ENCODE results near the gene UVSSA.

The UVSSA gene

DNA sequence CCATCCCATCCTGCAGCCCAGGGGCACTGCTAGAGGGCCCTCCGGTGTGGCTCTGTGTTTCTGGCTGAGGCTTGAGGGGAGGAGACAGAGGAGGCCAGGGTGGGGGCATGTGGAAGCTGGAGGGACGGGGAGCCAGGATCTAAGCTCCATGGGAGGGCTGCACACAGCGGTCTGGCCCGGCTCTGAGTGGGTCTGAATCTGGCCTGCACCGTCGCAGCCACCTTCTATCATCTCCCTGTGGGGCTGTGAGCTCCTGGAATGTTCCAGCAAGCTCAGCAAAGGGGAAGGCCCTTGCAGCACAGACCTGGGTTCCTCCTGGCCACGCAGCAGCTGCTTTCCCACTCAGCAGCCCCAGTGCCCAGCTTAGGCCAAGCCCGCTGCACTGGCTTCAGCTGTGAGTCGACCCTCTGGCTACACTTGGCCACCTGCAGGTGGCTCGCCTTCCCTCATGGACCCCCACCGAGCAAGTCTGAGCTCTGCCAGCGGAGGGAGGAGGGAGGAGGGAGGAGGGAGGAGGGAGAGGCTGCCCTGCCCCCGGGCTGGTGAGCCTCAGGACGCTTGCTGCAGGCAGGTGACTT is 53.9 kb downstream of the UVSSA start:
- Mint-ChIP-seq H3K9me3 (no peaks in the 10 kb centered on the region), H3K4me3 (no peak overlapping the region), H3K4me1 (no peaks in the 10 kb centered on the region), H3K27me3 (peaks cover 8% of the 10 kb centered on the region), H3K36me3 (peaks cover 2% of the 10 kb centered on the region), H3K27ac (no peak overlapping the region)
- DNase-seq (ENCODE audit: low spot score in 2 of 2) (no peak), ATAC-seq (ENCODE audit: low read depth) (no peak)

DNA sequence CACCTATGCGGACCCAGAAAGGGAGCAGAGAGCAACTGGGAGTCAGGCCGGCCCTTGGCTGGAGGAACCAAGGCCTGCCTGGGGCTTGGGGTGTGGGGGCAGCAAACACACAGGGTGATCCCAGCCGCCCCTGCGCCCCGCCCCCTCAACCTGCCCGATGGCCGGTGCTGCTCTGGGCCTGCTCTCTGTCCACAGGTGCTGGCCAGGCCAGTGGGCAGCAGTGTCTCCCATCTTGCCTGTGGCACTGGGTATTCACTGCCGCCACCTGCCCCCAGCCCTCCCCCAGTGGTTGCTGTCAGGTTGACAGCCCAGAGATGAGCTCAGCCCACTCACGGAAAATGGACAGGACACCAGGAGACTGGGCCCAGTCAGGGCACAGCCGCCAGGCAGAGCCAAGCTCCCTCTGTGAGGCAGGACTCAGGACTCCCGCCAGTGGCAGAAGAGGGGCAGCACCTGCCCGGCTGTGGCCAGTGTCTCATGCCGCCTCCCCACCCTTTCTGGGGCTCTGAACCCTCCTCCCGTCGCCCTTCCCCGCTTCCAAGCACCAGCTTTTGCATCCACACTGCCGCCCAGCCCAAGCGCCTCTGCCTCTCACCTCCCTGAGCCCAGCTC is 54.5 kb downstream of the UVSSA start:
- H3K27ac Mint-ChIP-seq: no peak overlapping the region
- ATAC-seq (ENCODE audit: low read depth) (no peak), DNase-seq (ENCODE audit: low spot score in 2 of 2) (no peak)
- no peaks in the 10 kb centered on the region for H3K9me3 Mint-ChIP-seq
- H3K36me3 Mint-ChIP-seq: peaks cover 2% of the 10 kb centered on the region
- H3K4me3 Mint-ChIP-seq: no peak overlapping the region
- H3K4me1 Mint-ChIP-seq: no peaks in the 10 kb centered on the region
- peaks cover 8% of the 10 kb centered on the region for H3K27me3 Mint-ChIP-seq

DNA sequence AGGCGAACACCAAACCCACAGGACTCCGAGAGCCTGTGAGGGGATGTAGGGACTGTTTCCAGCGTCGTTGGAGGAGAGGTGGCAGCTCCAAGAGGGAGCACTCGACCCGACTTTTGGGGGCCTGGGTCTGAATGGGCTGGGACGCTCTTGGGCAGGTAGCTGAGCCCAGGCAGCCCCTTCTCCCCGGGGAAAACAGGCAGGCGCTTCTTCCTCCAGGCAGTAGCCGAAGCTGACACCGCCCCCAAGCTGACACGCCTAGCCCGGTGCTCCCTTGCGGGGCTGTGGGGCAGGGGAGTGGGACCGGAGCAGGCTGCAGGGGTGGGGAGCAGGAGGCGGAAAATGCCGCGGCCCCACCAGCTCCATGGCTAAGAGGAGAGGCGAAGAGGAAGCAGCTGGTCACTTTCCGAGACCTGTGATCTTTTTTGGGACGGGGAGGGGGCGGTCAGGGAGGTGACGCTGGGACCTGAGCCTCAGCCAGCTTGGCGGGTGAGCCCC is 55.1 kb downstream of the UVSSA start:
- DNase-seq (ENCODE audit: low spot score in 2 of 2) (no peak), ATAC-seq (ENCODE audit: low read depth) (no peak)
- Mint-ChIP-seq H3K9me3 (no peaks in the 10 kb centered on the region), H3K27me3 (peaks cover 8% of the 10 kb centered on the region), H3K4me3 (no peak overlapping the region), H3K4me1 (no peaks in the 10 kb centered on the region), H3K27ac (no peak overlapping the region), H3K36me3 (no peaks in the 10 kb centered on the region)

DNA sequence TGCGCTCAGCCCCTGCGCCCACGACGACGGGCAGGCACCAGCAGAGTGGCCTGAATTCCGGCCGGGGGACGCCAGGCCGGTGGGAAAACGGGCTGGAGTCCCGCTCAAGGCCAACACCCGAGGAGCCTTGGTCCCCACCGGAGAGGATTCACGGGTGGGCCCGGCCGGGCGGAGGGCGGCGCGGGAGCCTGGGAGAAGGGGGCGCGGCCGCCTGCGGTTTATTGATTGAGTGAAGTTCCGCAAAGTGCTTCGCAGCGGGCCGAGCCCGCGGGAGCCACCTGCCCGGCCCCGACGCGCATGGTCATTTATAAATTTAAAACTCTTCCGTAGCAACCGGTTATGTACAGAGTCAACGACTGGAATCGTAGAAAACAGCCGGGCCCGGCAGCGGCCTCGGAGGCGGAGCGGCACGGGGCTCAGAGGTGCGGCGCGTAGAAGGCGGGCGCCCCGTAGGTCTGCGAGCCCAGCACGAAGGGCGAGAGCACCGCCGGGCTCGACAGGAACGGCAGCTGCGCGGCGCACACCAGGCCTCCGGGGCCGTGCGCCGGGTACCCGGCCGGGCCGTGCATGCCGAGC is 55.6 kb downstream of the UVSSA start:
- DNase-seq (ENCODE audit: low spot score in 2 of 2) (no peak), ATAC-seq (ENCODE audit: low read depth) (no peak)
- H3K36me3 Mint-ChIP-seq: no peaks in the 10 kb centered on the region
- no peaks in the 10 kb centered on the region for H3K9me3 Mint-ChIP-seq
- H3K27me3 Mint-ChIP-seq: peaks cover 8% of the 10 kb centered on the region
- H3K4me3 Mint-ChIP-seq: no peak overlapping the region
- no peaks in the 10 kb centered on the region for H3K4me1 Mint-ChIP-seq
- no peak overlapping the region for H3K27ac Mint-ChIP-seq

DNA sequence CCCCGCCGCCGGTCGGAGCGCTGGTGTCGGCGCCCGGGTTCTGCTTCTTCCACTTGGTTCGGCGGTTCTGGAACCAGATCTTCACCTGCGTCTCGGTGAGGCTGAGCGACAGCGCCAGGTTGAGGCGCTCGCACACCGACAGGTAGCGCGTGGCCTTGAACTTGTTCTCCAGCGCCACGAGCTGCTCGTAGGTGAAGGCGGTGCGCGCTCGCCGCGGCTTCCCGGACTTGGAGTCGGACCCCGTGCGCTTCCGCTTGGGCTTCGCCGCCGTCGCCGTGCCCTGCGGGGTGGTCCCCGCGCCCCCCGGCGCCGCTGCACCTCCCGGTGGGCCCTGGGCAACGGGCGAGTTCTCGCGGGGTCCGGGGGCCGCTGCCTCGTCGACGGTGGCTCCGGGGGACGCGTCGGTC is 56.2 kb downstream of the UVSSA start:
- H3K4me1 Mint-ChIP-seq: no peaks in the 10 kb centered on the region
- H3K9me3 Mint-ChIP-seq: no peaks in the 10 kb centered on the region
- DNase-seq (ENCODE audit: low spot score in 2 of 2) (no peak), ATAC-seq (ENCODE audit: low read depth) (no peak)
- peaks cover 8% of the 10 kb centered on the region for H3K27me3 Mint-ChIP-seq
- no peak overlapping the region for H3K4me3 Mint-ChIP-seq
- no peak overlapping the region for H3K27ac Mint-ChIP-seq
- H3K36me3 Mint-ChIP-seq: no peaks in the 10 kb centered on the region

DNA sequence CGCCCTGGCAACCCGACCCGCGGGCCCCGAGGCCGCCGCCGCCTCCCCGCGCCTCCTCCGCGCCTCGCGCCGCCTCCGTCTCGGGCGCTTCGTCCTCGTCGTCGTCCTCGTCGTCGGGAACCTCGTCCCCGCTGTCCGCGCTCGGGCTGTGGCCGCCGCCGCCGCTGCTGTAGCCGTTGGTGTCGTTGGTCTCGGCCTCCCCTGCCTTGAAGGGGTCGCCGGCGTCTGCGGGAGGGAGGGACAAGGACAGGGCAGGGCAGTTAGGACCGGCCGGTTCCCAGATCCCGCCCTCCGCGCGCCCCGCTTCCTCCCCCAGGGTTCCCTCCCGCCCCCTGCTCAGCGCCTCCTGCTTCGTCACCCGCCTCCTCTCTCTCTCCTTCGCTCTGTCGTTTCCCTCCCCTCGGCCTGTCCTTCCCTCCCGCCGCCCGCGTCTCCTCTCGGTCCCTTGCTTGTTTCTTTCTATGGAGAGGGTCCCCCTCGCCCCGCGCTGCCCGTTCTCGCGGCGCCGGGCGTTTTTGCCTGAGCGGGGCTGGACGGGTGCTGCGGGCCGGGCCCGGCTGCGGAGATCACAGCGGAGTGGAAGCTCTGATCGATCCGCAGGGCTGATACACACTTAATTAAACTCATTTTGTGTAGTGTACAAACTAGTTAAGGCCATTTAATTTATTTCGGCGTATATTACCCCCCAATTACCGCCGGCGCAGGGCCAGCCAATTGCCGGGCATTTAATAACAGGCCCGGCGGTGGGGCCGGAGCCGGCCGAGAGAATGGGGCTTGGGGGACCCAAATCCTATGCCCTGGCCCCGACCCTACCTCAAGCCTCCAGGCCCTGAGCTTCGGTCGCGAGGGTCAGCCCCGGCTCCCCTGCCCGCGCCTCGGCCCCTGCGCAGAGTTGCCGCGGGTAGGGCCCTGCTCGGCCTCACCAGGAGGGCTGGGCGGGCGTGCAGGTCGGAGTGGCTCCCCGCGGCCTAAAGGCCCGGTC is 56.9 kb downstream of the UVSSA start:
- no peak for ATAC-seq (ENCODE audit: low read depth)
- Mint-ChIP-seq H3K27me3 (peaks cover 15% of the 10 kb centered on the region), H3K4me3 (peak overlapping the region; percentile 37), H3K27ac (no peak overlapping the region), H3K36me3 (no peaks in the 10 kb centered on the region), H3K9me3 (no peaks in the 10 kb centered on the region), H3K4me1 (no peaks in the 10 kb centered on the region)
- no peak for DNase-seq (ENCODE audit: low spot score in 2 of 2)

DNA sequence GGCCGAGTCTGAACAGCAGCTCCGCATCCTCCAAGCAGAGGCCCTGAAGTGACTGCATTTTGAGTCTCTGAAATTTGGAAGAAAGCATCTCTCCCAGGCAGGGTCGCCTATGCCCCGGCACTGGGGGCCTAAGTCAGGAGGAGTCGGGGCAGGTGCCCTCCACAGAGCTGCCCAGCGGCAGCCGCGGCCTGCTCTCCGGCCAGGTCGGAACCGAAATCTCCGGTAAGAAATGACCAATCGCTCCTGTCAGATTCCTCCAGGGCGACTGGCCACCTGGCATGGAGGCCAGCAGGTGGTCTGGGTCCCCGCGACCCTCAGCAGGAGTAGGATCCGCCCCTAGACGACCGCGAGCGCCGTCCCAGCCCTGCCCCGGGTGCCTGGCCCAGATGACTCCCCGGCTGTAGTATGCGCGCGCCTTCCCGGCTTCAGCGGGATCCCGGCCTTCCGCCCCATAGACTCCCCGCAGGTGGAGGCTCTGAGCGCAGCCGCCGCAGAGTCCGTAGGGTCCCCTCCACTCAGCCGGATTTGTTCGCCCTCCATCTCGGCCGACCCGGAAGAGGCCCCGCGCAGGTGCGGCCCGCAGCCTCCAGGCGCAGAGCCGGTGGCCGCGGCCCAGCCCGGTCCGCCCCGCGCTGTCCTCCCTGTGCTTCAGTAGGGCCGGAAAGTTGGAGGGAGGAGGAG is 57.7 kb downstream of the UVSSA start:
- Mint-ChIP-seq H3K4me1 (no peaks in the 10 kb centered on the region), H3K4me3 (no peak overlapping the region), H3K36me3 (no peaks in the 10 kb centered on the region), H3K27ac (no peak overlapping the region), H3K27me3 (peaks cover 20% of the 10 kb centered on the region), H3K9me3 (no peaks in the 10 kb centered on the region)
- DNase-seq (ENCODE audit: low spot score in 2 of 2) (no peak), ATAC-seq (ENCODE audit: low read depth) (no peak)

DNA sequence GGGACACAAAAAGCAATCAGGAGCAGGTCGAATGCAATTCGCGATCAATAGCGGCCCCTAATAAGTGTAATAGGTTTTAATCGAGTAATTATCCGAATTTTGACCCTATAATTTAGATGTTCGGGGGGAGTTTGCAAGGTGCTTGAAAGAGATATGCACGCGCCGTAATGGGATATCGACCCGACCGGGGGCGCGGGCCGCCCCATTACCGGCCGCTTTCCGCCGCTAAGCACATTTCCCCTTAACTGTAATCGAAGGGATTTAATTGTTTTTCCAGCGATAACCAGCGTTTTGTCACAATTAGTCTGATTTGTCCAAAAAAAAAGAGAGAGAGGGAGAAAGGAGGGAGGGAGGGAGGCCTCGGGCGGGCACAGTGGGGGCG is 58.2 kb downstream of the UVSSA start:
- no peaks in the 10 kb centered on the region for H3K4me1 Mint-ChIP-seq
- no peaks in the 10 kb centered on the region for H3K9me3 Mint-ChIP-seq
- H3K27ac Mint-ChIP-seq: no peak overlapping the region
- ATAC-seq (ENCODE audit: low read depth) (no peak), DNase-seq (ENCODE audit: low spot score in 2 of 2) (no peak)
- peaks cover 20% of the 10 kb centered on the region for H3K27me3 Mint-ChIP-seq
- no peak overlapping the region for H3K4me3 Mint-ChIP-seq
- H3K36me3 Mint-ChIP-seq: no peaks in the 10 kb centered on the region

DNA sequence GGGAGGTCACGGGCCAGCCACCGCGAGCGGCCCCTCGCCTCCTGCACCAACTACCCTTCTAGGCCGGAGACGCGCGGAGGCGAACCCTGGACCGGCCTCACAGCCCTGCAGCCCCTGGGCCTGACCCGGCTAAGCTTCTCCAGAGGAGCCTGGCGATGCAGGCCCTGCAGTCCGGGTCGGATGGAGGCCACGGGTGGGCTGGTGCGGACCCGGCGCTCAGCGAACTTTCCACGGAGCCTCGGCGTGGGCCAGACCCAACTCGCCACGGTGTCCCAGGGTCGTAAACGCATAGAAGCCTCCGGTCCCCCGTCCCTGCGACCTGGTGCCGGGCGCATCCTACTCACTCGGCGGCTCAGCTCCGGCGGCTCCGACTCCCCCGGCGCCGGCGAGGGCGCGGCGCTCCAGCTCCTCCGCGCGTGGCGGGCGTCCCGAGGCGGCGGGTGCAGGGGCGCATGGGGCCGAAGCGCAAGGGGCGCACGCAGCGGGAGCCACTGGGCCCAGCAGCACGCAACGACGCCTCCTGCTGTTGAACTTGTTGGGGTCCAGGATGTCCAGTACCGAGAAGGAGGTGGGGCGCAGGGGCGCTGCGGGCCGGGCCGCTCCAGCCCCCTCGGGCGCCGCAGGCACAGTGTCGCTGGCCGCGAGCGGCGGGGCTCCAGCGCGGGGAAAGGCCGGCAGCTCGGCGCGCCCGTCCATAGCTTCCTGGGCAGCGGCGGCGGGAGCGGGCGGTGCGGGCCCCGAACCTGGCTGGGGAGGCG is 58.8 kb downstream of the UVSSA start:
- H3K27me3 Mint-ChIP-seq: peaks cover 19% of the 10 kb centered on the region
- no peak for DNase-seq (ENCODE audit: low spot score in 2 of 2)
- no peak overlapping the region for H3K27ac Mint-ChIP-seq

DNA sequence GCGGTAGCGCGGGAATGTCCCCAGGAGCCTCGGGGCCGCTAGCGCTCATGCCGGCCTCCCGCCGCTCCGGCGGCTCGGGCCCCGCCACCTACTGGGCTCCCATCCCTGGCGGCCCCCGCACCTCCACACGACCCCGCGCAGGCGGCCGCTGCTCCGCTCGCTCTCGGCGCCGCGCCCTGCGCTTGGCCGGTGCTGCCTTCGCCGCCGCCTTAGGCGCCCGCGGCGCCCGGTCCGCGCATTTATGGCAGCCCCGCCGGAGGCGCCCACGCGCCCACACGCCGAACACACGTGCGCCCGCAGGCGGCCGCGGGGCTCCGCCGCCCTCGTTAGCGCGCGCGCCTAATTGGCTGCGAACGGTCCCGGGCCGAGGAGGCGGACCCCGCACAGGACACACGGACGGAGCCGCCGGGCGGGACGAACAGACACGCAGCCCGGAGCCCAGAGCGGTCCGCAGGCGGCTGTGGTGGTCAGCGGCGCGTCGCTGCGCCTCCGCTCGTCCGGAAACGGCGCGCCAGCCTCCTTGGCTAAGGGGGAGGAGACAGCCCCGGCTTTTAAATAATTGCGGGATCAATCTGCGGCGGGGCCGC is 59.5 kb downstream of the UVSSA start, which contains the start of gene NKX1-1:
NKX1-1 (minus strand) TSS at position 49 of the 587 bp plus-strand sequence; CDS start at position 49, 0 bp downstream.
- DNase-seq (ENCODE audit: low spot score in 2 of 2) (no peak), ATAC-seq (ENCODE audit: low read depth) (no peak)
- peak within 1 kb of the TSS; percentile 78 for H3K27ac Mint-ChIP-seq
- H3K4me1 Mint-ChIP-seq: no peaks in the 10 kb centered on the region
- H3K4me3 Mint-ChIP-seq: no peak within 1 kb of the TSS
- H3K9me3 Mint-ChIP-seq: no peaks in the 10 kb centered on the region
- peaks cover 21% of the 10 kb centered on the region for H3K27me3 Mint-ChIP-seq
- H3K36me3 Mint-ChIP-seq: no peaks in the 10 kb centered on the region

More for the DNA sequence above, 58.8 kb downstream of the UVSSA start:
- no peaks in the 10 kb centered on the region for H3K4me1 Mint-ChIP-seq
- H3K36me3 Mint-ChIP-seq: no peaks in the 10 kb centered on the region
- H3K9me3 Mint-ChIP-seq: no peaks in the 10 kb centered on the region
- H3K4me3 Mint-ChIP-seq: no peak overlapping the region
- ATAC-seq (ENCODE audit: low read depth): no peak

DNA sequence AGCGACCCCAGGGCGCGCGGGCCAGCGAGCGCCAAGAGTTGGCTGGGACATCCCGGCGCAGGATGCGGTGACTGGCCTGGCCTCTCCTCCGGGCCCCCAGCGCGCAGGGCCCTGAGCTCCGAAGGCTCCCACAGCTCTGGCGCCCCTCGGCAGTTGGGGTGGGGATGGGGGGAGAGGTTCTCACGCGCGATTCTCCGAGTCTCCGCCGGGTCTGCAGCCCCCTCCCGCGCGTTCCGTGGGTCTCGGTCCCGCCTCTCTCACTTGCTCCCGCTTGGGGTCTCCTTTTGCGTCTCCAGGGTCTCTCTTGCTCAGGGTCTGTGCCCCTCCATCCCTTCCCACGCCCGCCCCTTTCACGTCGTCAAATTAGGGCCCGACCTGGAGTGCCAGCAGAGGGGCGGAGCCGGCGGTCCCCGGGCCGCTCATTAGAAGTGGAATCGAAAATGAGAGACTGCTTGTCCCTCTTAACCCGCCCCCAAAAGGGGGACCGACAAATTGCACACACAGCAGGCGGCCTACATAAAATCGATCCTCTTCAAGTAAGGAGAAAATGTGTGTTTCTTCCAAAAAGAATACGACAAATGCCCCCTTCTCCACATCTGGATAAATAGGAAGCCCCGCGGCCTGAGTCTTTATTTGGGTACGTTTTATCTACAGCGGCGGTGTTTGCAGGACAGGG is 60.1 kb downstream of the UVSSA start:
- no peak for DNase-seq (ENCODE audit: low spot score in 2 of 2)
- Mint-ChIP-seq H3K27me3 (peaks cover 24% of the 10 kb centered on the region), H3K4me3 (no peak overlapping the region), H3K4me1 (no peaks in the 10 kb centered on the region), H3K9me3 (no peaks in the 10 kb centered on the region), H3K27ac (peak overlapping the region; percentile 78), H3K36me3 (no peaks in the 10 kb centered on the region)
- ATAC-seq (ENCODE audit: low read depth): no peak

DNA sequence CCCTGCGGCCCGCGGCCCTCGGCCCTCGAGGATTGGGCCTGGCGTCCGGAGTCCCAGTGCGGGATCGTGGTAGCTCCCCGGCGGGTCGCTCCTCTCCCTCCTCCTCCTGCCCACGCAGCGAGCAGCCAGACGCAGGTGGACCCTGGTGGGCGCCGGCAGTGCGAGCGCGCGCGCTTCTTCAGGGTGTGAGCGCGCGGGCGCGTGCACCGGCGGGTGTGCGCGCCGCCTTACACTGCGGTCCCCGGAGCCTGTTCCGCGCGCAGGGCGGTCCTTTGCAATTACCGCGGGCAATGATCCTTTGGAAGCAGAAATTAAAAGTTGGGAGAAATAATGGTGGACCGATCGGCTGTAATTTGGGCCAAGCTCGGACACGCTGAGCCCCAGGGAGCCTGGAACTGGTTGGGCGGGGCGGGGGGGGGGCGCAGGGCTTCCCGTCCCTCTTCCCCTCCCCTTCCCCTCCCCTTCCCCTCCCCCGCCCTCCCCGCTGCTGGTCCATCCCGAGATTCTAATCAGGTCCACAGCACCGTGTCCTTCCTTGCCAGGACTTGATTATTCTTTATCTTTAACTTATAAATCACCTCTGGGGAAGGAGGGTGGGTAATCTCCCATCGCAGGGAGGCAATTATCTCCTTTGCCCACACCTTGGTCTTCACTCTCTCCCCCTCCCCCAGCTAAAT is 60.8 kb downstream of the UVSSA start:
- DNase-seq (ENCODE audit: low spot score in 2 of 2) (no peak), ATAC-seq (ENCODE audit: low read depth) (no peak)
- H3K9me3 Mint-ChIP-seq: no peaks in the 10 kb centered on the region
- H3K4me3 Mint-ChIP-seq: no peak overlapping the region
- H3K36me3 Mint-ChIP-seq: no peaks in the 10 kb centered on the region
- peaks cover 24% of the 10 kb centered on the region for H3K27me3 Mint-ChIP-seq
- no peaks in the 10 kb centered on the region for H3K4me1 Mint-ChIP-seq
- peak overlapping the region; percentile 79 for H3K27ac Mint-ChIP-seq
